ENCODE data around the gene SPRY4.

DNA sequence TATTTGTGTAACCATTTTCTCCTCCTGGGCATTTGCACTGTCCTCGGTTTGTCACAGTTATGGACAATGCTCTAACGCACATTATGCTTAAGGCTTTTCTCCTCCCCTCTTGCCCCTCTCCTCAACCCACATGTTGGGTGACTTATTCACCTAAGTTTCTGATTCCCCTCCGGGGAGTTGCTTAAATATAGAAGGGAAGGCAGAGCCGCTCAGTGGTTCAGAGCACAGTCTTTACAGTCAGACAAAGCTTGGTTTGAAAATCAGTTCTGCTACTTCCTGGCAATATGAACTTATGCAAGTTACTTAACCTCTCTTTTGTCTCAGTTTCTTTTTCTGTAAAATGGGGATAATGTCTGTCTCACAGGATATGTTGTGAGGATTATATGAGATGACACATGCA, 41.2 kb upstream of the SPRY4 start:
- TF ChIP-seq JUNB (CRISPR knock-in tag; IDR thresholded peaks at IDR 0.05; ENCODE audit: borderline replicate concordance), result no peak
- TF ChIP-seq TBP (CRISPR knock-in tag; IDR thresholded peaks at IDR 0.05), result no peak
- no peak for TF ChIP-seq ZBTB43 (CRISPR knock-in tag; conservative IDR thresholded peaks at IDR 0.05)
- no peak for TF ChIP-seq ZNF235 (CRISPR knock-in tag; IDR thresholded peaks at IDR 0.05; ENCODE audit: borderline replicate concordance)
- no peak for TF ChIP-seq ZNF44 (CRISPR knock-in tag; IDR thresholded peaks at IDR 0.05)
- no peak for TF ChIP-seq FOXA3 (CRISPR knock-in tag; IDR thresholded peaks at IDR 0.05)
- TF ChIP-seq ESRRA (CRISPR knock-in tag; IDR thresholded peaks at IDR 0.05; ENCODE audit: low read depth), result no peak

Measured in HepG2 (cell line).